ENCODE measurements around the gene MAD1L1.
"Not testable (repeated sequence)": the region's sequence is repeated elsewhere in the genome, so short reads cannot be mapped to it uniquely, and the experiment has no call there.

Gene MAD1L1

DNA sequence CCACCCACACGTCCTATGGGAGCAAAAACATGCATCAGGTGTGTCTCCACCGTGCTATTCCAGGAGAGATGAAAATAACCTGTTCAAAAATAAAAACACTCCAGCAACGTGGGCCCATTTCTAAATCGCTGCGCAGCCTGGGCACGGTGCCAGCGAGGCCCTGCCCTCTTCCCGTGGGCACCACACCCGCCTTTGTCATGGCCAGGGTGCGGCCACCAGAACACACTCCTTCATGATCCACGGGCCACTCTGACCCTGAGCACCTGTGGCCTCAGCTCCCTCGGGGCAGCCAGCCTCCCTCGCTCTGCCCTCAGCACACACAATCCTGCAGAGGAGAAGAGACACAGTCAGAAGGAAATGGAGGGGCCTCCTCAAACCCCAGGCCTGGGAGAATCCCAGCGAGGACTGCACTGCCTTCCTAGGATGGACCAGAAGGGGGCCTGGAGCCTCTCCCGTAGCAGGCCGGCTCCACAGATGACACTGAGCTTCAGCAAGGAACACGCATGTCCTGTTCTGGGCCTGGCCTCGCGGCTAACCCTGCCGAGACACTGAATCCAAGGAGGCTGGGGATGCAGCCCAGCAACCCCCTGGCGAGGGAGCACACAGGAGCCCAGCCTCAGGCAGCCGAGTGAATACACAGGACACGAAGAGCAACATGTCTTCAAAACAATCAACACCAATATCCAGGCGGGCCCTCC, 169.0 kb downstream of the MAD1L1 start:
- DNase-seq (ENCODE audit: low read depth) = no peak

DNA sequence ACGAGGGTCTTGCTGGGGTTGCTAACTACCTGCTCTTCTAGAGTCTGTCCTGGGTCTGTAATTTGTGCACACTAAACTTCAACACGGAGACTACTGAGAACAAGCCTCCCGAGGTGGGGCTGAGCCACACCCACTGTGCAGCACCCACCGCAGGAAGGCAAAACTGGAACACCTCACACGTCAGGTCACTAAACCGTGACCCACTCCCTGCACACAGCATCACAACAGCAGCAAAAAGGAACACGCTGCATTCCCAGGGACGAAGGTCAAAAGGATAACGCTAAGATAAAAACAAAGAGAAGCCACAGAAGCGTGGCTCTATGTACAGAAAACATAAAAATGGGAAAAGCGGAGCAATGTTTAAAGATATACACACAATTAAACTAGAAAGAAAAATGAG, 170.1 kb downstream of the MAD1L1 start:
- no peak for DNase-seq (ENCODE audit: low read depth)

GRCh38 chr7:2060701-2061100, 172.0 kb downstream of the MAD1L1 start:
- DNase-seq (ENCODE audit: low read depth) = no peak

GRCh38 chr7:2059964-2060700, 172.6 kb downstream of the MAD1L1 start:
- no peak for DNase-seq (ENCODE audit: low read depth)

DNA sequence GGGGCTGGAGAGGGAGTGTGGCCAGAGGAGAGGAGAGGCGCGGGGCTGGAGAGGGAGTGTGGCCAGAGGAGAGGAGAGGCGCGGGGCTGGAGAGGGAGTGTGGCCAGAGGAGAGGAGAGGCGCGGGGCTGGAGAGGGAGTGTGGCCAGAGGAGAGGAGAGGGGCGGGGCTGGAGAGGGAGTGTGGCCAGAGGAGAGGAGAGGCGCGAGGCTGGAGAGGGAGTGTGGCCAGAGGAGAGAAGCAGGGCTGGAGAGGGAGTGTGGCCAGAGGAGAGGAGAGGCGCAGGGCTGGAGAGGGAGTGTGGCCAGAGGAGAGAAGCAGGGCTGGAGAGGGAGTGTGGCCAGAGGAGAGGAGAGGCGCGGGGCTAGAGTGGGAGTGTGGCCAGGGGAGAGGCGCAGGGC, 174.5 kb downstream of the MAD1L1 start:
- DNase-seq (ENCODE audit: low read depth) = not testable (repeated sequence)

DNA sequence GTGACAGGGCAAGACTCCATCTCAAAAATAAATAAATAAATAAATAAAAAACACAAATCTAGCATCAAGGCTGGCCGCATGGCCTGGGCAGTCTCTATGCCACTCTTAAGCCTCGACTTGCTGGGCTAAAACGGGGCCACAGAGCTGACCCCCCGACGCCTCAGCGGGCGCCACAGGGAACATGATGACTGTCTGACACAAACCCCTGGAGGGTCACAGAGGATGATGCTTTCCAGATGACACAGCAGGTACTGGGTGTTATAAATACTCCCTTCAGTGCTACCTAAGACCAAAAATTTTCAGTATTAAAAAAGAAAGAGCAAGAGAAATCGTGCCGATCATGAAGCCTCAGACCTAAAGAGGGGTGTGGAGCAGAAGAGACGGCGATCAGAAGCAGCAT, 176.8 kb downstream of the MAD1L1 start:
- DNase-seq (ENCODE audit: low read depth) = no peak

DNA sequence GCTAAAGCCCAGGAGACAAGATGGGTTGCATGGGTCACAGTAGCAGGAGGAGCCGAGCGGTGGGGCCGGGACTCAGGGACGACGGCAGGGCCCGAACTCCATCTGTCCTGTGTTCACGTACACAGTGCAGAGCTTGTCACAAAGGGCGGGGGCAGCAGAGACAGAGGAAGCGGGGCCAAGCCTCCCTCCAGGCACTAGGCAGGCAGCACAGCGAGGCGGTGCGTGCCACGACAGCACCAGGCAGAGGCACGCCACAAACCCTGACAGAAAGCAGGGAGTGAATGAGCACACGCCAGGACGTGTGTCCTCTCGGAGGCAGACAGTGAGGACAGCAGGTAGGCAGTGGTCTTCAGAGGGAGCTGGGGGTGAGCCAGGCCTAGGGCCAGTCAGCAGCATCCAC, 177.8 kb downstream of the MAD1L1 start:
- no peak for DNase-seq (ENCODE audit: low read depth)

DNA sequence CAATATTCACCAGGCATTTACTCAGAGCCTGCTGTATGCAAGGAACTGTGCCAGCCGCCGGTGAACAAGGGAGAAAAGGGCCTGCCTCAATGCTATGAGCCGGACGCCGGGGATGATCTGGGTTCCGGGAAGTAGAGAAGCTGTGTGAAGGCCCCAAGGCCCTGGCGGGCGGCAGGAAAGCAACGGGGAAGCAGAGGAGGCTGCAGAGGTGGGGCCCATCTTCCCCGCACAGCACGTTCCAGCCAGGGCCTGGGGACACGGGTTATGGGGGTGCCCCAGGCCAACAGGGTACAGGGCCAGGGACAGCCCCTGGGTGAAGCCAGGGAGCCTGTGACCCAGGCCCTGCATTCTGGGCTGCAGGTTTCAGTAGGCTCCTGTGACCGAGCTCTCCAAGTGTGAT, 179.3 kb downstream of the MAD1L1 start:
- no peak for DNase-seq (ENCODE audit: low read depth)

- no peak for DNase-seq (ENCODE audit: low read depth)
These were observed 180.1 kb downstream of the MAD1L1 start for GRCh38 chr7:2052657-2053048.

DNA sequence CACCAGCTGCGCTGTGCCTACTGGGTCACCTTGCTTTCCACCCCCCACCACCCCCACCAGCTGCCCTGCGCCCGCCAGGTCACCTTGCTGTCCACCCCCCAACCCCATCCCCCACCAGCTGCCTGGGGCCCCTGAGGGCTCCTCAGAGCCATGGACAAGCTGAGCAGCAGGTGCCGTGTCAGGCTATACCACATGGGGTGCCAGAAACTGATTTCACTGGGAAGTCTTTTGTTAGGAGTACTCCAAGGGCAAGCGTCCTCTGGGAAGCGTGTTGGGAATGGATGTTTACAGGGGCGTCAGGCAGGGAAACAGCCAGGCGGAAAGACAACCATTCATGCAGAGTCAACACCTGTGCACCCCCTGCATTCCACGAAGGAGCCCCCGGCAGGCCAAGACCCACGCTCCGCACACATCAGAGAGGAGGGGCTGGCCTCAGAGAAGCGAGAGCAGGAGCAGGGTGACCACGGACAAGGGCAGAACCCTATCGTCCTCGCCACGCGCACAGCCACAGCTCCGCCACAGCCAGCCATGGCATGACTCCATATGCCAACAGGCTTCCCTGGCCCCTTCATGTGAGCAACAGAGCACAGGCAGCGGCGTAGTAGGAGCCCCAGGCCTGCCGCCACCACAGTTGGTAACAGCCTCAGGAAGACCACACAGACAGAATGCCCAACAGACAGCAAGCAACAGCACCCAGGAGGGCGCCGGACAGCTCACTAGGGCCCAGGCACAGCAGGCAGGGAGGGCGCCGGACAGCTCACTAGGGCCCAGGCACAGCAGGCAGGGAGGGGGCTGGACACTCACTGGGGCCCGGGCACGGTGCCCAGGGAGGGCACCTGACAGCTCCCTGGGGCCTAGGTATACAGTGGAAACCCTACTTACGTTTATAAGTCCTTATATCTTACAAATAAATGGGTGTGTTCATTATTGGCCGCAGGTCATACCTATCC, 180.8 kb downstream of the MAD1L1 start:
- DNase-seq (ENCODE audit: low read depth) = no peak

DNA sequence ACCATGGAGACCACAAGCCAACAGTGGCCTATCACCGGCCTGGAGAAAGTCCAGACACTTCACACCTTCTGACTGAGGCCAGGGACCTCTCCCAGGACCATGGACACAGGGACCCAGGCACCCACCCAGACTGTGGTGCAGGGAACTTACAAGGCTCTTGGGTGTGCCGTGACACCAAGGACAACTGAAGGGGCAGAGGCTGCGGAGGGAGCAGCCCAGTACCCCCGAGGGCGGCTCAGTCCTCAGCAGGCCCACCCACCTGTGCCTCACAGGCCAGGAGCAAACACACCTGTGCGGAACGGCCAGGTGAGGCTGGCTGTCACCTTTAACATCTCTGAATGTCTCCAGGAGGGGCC, 182.3 kb downstream of the MAD1L1 start:
- DNase-seq (ENCODE audit: low read depth) = no peak

- no peak for DNase-seq (ENCODE audit: low read depth)
These were observed 182.8 kb downstream of the MAD1L1 start for GRCh38 chr7:2049782-2050510.

DNA sequence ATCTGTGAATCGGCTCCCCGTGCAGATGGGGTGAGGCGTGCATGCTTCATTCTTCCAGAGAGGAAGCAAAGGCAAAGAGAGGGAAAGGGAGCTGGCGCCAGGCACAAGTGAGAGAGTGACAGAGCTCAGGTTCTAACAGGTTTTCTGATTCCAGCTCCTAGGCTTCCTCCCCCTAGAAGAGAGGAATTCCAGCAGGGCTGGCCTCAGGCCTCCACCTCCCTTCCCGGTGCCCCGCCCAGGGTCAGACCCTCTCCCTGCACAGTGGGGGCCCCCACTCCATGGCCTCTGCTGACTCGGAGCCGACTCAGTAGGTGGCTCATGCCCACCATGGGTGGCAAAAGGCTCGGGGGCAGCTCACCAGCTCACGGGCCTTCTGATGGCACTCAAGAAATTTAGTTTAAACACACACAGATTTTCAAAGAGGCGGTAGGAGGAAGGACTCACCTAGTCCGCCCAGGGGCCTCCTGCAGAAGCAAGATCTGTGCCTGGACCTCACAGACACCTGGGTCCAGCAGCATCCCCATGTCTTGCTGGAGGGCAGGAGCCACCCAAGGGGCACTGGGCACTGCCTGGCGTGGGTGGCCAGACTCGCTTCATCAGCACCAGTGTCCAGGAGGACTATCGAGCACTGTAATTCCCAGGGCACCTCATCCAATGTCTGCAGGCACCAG, 183.5 kb downstream of the MAD1L1 start:
- no peak for DNase-seq (ENCODE audit: low read depth)

- DNase-seq (ENCODE audit: low read depth) = no peak
These were observed 184.2 kb downstream of the MAD1L1 start for GRCh38 chr7:2048531-2048930.

- no peak for DNase-seq (ENCODE audit: low read depth)
These were observed 184.7 kb downstream of the MAD1L1 start for GRCh38 chr7:2048006-2048405.

DNA sequence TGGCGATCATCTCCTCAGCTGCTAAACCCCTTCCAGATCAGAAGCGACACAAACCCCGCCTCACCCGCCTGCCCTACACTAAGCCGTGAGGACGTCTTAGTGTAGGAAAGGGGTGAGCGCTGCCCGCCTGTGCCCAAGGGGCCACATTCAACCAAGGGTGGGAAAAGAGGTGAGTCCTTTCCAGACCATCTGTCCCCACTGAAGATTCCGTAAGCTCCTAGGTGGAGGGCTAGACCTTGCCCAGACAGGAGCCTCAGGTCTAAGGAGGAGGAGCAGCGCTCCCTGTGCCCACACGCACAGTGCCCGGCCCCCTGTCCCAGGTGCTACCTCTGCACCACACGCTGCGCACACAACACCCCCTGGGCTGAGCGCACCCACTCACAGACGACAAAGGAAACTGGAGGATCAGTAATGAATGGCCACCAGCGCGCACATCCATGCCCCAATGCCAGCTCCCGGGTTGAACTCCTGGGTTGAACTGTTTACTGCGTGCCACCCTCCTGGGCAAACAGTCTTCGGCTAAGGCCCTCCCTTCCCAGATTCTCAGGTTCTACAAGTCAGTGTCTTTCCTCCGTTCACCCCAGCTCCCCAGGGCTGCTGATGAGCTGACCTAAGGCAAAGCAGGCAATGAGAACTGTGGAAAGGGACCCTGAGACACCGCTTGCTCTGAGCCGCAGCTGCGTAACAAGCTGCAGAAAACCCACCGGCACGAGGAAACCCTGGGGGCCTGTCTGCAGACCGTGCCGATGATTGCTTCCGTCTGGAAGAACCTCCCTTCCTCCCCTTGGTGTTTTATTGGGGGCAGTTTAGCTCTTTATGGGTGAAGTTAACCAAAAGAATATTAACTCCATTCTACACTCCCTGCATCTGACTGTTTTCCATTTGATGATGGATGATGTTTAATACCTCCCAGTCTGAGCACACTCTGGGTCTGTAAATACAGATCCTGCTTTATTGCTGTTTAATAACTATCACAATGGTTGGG, 185.9 kb downstream of the MAD1L1 start:
- no peak for DNase-seq (ENCODE audit: low read depth)

DNA sequence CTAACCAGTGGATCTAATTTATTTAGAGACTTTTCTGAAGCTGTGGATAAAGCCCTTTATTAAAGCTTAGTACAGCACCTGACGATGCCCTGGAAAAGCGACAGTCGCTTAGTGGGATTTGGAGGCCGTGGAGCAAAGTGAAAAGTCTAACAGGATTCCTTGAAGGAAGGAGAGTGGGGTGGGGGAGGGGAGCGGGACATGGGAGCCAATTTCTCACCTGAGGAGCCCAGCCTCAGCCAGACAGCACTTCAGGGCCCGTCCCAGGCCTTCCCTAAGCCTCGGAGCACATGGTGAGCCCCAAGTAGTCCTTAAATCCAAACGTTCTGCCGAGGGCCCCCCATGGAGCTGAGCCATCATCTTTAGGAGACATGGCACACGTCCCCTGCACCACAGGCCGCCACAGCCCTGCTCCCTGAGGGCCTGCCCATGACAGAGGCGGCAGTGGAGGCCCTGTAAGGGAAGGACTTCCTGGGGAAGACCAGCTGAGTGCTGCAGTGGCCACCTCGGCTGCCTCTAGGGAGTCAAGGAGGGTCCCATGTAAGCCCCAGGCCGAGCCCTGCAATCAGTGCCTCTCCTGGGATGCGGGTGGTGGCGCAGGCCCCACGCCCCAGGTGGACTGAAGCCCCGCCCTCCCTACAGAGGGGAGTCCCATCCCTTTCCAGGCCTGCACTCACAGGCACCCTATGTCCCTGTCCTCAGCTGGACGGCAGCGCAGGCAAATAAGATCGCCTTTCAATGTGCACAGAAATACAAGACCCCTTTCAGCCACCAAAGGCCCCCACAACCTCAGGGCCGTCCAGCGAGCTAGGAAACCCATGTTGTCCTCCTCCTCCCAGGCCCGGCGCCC, 187.0 kb downstream of the MAD1L1 start:
- DNase-seq (ENCODE audit: low read depth) = no peak

DNA sequence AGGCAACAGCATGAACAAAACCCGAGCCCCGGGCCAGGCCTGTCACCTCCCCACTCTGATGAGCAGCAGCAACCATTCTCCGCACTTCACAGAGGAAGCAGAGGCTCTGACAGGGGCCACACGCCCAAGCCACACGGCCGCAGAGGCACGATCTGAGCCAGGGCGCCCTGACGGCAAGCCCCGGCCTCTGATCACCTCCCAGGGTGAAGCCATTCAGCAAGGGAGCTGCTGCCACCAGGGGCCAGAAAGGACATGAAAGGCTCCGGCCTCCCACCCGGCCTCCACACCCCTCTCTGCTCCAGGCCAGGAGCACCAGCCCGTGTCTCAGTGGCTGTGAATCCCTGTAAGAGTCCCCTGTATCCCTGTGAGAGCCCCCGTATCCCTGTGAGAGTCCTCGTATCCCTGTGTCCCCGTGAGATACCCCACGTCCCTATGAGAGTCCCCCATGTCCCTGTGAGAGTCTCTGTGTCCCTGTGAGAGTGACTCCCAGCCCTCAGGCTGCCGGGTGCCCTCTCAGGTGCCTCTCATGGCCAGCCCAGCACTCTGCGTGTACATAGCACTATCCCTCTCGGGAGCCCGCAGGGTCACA, 187.8 kb downstream of the MAD1L1 start:
- DNase-seq (ENCODE audit: low read depth) = no peak

DNA sequence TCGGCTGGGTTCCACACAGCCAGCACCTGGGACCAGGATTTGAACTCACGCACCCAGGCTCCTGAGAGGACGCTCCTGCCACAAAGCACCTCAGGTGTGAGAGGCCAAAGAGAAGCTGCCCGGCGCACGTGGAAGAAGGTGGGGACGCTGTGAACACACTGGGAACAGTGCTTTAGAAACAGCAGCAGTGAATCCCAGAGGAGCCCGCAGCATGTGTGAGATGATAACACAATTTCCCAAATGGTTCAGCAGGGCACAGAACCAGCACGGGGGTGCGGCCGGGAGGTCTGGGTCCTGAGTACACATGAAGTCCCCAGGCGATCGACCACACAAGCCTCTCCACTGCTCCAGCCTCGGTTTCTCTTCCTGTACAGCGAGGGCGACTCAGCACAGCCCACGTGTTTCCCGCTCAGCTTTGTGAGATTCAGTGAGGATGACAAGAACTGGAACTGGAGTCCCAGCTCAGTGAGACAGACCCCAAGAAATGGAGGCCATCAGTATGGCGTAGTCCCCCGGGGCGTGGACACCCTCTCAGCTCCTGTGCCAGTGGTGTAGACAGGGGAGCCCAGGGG, 188.3 kb downstream of the MAD1L1 start:
- no peak for DNase-seq (ENCODE audit: low read depth)
